Fibroblast of skin of scalp (primary cell): ENCODE measurements around the gene PHYKPL.

Experiments
- DNase-seq: peaks from one replicate; pipeline ENCODE4 v3.0.0-alpha.2; 2013

Gene PHYKPL

DNA sequence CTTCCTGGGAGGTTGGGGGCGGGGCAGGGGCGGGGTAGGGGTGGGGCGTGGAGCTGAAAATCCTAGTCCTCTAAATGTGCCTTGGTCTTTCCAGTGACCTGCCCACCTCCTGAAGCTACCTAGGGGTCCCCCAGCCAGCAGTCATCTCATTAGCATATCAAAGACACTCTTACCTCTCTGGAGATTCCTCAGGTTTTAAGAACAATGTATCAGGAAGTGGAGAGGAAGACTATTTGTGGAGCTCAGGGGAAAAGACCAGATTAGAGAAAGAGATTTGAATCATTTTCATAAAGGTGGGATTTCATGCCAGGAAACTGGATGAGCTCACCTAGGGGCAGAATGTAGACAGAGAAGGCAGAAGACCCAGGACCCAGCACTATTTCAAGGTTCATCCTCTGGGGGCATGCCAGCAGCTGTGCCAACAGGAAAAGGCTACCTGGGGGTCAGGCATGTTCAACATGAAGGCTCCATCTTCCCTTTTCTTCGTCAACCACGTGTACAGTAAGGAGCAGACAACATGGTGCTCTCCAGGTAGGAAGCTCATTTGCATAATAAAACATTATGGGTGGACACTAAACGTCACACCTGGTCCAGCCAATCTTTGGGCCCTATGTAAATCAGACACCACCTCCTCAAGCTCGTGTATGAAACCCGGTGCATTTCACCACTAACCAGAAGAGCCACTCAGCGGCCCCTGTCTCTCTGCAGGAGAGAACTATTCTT lies 52.3 kb downstream of the PHYKPL start:
- no peak for DNase-seq

DNA sequence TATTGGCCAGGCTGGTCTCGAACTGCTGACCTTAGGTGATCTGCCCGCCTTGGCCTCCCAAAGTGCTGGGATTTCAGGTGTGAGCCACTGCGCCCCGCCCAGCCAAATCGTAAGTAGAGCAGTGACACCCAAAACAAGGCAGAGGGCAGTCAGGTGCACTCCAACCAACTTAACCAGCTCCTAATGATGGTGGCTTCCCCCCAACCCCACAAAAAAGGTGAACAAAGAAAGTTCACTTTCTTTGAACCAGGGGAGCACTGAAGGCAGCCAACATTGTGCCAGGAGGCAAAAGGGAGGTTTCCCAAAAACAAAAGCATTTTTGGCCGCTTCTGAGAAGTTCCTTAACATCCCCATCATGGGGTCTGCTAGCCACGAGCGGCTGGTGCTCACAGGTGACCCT lies 55.0 kb downstream of the PHYKPL start:
- no peak for DNase-seq

DNA sequence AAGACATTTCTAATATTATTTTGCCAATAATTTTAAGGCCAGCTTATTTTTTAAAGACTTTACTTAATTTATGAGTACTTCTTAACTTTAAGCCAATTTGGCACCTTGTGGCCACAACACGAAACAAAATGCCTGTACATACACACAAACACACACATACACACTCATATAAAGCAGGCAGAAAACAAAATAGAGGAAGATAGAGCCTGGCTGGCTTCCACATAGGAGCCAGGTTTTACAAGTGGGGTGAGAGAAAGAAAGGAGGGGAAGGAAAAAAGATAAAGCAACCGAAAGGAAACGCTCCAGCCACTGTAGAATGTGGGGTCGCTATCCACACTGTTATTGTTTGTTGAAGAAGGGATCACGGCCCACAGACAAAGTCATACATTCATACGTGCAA lies 55.8 kb downstream of the PHYKPL start:
- DNase-seq = no peak

DNA sequence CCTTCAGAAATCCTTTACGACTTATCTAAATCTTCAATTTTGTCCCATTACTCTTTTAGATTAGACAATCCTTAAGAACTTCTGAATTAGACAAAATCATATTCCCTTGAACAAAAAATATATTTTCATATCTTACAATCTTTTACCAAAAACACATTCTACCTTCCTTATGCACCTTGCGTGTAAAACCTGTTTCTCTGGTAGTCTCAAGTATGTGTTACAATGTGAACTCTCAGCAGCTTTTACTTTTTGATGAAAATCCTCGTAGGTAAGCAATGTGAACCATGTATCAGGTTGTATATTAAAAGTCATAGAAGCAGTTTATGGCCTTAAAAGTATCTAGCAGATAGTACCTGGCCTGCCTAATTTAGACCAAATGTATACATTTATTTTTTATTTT lies 58.1 kb downstream of the PHYKPL start:
- DNase-seq = no peak

DNA sequence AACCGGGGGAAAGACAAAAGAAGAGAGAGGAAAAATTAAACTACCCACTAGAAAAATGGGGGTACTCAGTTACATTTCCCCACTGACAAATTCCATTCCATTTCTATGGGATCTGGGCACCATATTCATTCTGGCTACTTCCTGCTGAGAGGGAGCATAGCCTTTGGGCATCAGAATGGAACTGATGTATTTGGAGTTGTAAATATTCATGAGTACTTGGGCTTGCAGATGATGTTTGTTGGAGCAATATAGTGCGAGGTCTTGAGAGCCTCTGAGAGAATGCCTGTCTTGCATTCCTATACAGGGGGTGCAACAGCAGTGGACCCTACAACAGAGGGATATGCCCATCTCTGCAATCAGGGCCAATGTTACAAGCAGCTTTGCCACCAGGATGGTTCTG lies 62.1 kb downstream of the PHYKPL start:
- no peak for DNase-seq

DNA sequence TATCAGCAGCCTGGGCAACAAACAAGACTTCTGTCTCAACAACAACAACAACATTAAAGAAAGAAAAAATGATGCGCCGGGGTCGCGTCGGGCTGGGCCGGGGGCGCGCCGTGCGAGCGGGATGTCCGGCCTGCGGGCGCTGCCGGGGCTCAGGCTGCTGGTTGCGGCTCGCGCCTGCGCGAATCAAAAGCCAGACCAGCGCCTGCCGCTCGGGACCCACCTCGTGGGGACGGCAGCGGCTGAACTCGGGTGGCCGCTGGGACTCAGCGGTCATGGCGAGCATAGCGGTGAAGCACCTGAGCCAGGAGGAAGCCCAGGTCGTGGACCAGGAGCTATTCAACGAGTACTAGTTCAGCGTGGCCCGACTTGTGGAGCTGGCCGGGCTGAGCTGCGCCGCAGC lies 67.0 kb downstream of the PHYKPL start:
- DNase-seq = no peak

- DNase-seq = peak; percentile 68
Observed at GRCh38 chr5:178163772-178164735, 68.5 kb downstream of the PHYKPL start.

- DNase-seq = no peak
Observed at GRCh38 chr5:178162481-178162880, 70.1 kb downstream of the PHYKPL start.

DNA sequence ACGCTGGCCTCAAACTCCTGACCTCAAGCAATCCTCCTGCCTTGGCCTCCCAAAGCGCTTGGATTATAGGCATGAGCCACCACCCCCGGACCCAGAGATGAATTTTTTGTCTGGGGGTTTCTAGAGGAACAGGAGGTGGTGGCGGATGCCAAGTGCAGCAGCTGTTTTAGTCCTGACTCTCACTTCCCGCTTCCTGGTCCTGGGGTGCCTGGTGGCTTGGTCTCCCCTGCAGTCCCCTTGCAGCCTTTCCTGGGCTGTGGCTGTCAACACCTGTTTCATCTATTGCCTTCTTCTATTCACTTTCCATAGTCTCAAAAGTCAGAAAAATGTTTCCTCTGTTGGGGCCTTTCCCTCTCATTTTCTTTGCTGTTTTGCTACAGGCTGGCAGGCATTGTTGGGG lies 72.4 kb downstream of the PHYKPL start:
- no peak for DNase-seq
